ENCODE data around the gene COMMD4. TPM values are rescaled to one million over a fixed set of nuclear protein-coding genes. Genes with fewer than 3 reads are reported as not detected.

The COMMD4 gene
- total and polyA plus RNA-seq, 2 of the 8 experiments (the other 6 are each of a cell fraction or from before 2014, with no cell fraction given): 131 to 236 TPM

GRCh38 chr15:75367913-75368688, 32.2 kb downstream of the COMMD4 start, which contains the start of gene MAN2C1 (continued):
- 0 out of 2 replicates have a peak, but pooled peaks have one; percentile 24 for TF ChIP-seq JUND (IDR thresholded peaks at IDR 0.05; ENCODE audit: low read length)
